OCI-LY3 (cell line): Measurements from ENCODE around the gene PIERCE2.

Experiments used
- CTCF ChIP-seq: fragments of 200-600, 300-600 bp; sonication (generic); IDR thresholded peaks from 2 replicates; pipeline ENCODE4 v1.5.1; 2014; ENCODE audit warnings: antibody characterized with exemption, low read length, low read depth
- EZH2phosphoT487 ChIP-seq: fragments of 200-600 bp; shearing (Covaris generic); IDR thresholded peaks from 2 replicates; pipeline ENCODE4 v1.6.1; 2018; ENCODE audit warnings: antibody characterized with exemption, mixed run types, low read depth

- no peak for TF ChIP-seq CTCF
- TF ChIP-seq EZH2phosphoT487: no peak
Measured at GRCh38 chr15:55468321-55468720, 60.0 kb downstream of the PIERCE2 start.
